Panc1 (cell line): ENCODE results near the gene PGK2.

ENCODE experiments used
- POLR2AphosphoS5 ChIP-seq: IDR thresholded peaks from 2 replicates; pipeline ENCODE4 v1.6.1; 2012; ENCODE audit warnings: mild to moderate bottlenecking, low read depth, low read length, moderate library complexity
- REST ChIP-seq, 2 experiments: IDR thresholded peaks; 2 replicates each; pipeline ENCODE4 v1.6.1; 2011 to 2012; ENCODE audit warnings: low read depth in 2 of 2, control low read depth in 1 of 2, low read length in 1 of 2, mild to moderate bottlenecking in 1 of 2, moderate library complexity in 1 of 2; ENCODE audit not compliant: insufficient read depth in 1 of 2
- TCF7L2 ChIP-seq: IDR thresholded peaks from 2 replicates; pipeline ENCODE4 v1.6.1; 2011; ENCODE audit warnings: mild to moderate bottlenecking, low read depth, low read length, inconsistent platforms

GRCh38 chr6:49833386-49833785 lies 46.3 kb upstream of the PGK2 start:
- no peak for TF ChIP-seq TCF7L2
- TF ChIP-seq REST (IDR thresholded peaks at IDR 0.05; ENCODE audit: insufficient read depth in 1 of 2, low read depth in 2 of 2, low read length in 1 of 2), result no peak
- no peak for TF ChIP-seq POLR2AphosphoS5
